HCT116 (cell line): ENCODE results near the gene PPP1R12B. TPM values are rescaled to one million over a fixed set of nuclear protein-coding genes. Genes with fewer than 3 reads are reported as not detected.
"Not testable (repeated sequence)": the region's sequence is repeated elsewhere in the genome, so short reads cannot be mapped to it uniquely, and the experiment has no call there.

Source experiments
- ATAC-seq: fragments of 200-7000 bp; cut with Tn5 transposase; 2 replicates; pipeline ENCODE4 v1.9.1; 2020; ENCODE audit warnings: mild to moderate bottlenecking, moderate library complexity
- BruUV-seq: library from RNA; stranded (reverse); fragments of 400-500 nt; replicated peaks from 2 replicates; lab custom pipeline; 2021; lab: Mats Ljungman, UMichigan
- CTCF ChIA-PET: fragments of 300-600 bp; sonication (Branson Sonifier 250); formaldehyde crosslinking; loops from one replicate; lab custom pipeline; 2021; ENCODE audit warnings: antibody characterized with exemption; lab: Charles Lee
- POLR2A ChIA-PET: fragments of 300-600, 350-600 bp; sonication (Branson Sonifier 250); formaldehyde crosslinking; loops from one replicate; lab custom pipeline; 2021; ENCODE audit warnings: antibody characterized with exemption; lab: Charles Lee
- RAD21 ChIA-PET, 2 experiments: fragments of 300-600 bp; sonication (Branson Sonifier 250); formaldehyde crosslinking; loops; one replicate each; lab custom pipeline; 2023; ENCODE audit warnings: low total read pairs in 2 of 2; ENCODE audit not compliant: uncharacterized antibody in 2 of 2, unreplicated experiment in 2 of 2, low non-redundant PET in 1 of 2; lab: Charles Lee
- DNase-seq: peaks from one replicate; pipeline ENCODE4 v3.0.0-alpha.2; 2010; ENCODE audit warnings: low read depth, low spot score
- H2AFZ ChIP-seq: fragments of 200-600 bp; shearing (Covaris generic), sonication (generic); 2 replicates; pipeline ENCODE4 v1.6.1; 2017; ENCODE audit warnings: low read depth, mixed run types, mixed read lengths, antibody characterized with exemption, low read length; ENCODE audit not compliant: poor library complexity, severe bottlenecking
- H3K27ac ChIP-seq: 2 replicates; pipeline ENCODE4 v1.5.1; 2012; ENCODE audit warnings: low read depth, low read length
- H3K27me3 ChIP-seq: fragments of 200-600 bp; sonication (generic); 2 replicates; pipeline ENCODE4 v1.6.1; 2016; ENCODE audit warnings: mixed run types, low read length, mixed read lengths; ENCODE audit not compliant: insufficient read depth
- H3K36me3 ChIP-seq, 2 experiments: fragments of 200-500 bp in 1 of 2; fragments of 200-600 bp in 1 of 2; sonication (Bioruptor generic) in 1 of 2; sonication (generic) in 1 of 2; 2 replicates each; pipeline versions ENCODE4 v1.5.1 to v1.6.1; 2014 to 2016; ENCODE audit warnings: low read length in 2 of 2, inconsistent platforms in 1 of 2, mixed read lengths in 1 of 2, mixed run types in 1 of 2; ENCODE audit not compliant: insufficient read depth in 2 of 2, control insufficient read depth in 1 of 2
- H3K4me1 ChIP-seq, 2 experiments: fragments of 200-600 bp in 1 of 2; sonication (generic) in 1 of 2; 2 replicates each; pipeline versions ENCODE4 v1.5.1 to v1.6.1; 2012 to 2017; ENCODE audit warnings: low read length in 2 of 2, inconsistent platforms in 1 of 2, mild to moderate bottlenecking in 1 of 2, mixed read lengths in 1 of 2, mixed run types in 1 of 2, moderate library complexity in 1 of 2; ENCODE audit not compliant: insufficient read depth in 2 of 2, control insufficient read depth in 1 of 2
- H3K4me2 ChIP-seq: fragments of 200-600 bp; sonication (generic); 2 replicates; pipeline ENCODE4 v1.6.1; 2017; ENCODE audit warnings: mixed run types, low read length, mixed read lengths
- H3K4me3 ChIP-seq, 2 experiments: fragments of 200-600 bp in 1 of 2; sonication (generic) in 1 of 2; replicated peaks in 1 of 2; 2 replicates each; pipeline ENCODE4 v1.5.1; 2011 to 2016; ENCODE audit warnings: low read length in 2 of 2, control low read depth in 1 of 2, low read depth in 1 of 2, mild to moderate bottlenecking in 1 of 2, mixed read lengths in 1 of 2, mixed run types in 1 of 2
- H3K79me2 ChIP-seq: fragments of 200-600 bp; sonication (generic); 2 replicates; pipeline ENCODE4 v1.6.1; 2017; ENCODE audit warnings: mild to moderate bottlenecking, mixed run types, low read length, moderate library complexity, mixed read lengths; ENCODE audit not compliant: insufficient read depth
- H3K9ac ChIP-seq: fragments of 200-600 bp; sonication (generic); 2 replicates; pipeline ENCODE4 v1.6.1; 2016; ENCODE audit warnings: low read length, mixed read lengths
- H3K9me2 ChIP-seq: fragments of 200-600 bp; sonication (generic), shearing (Covaris generic); 2 replicates; pipeline ENCODE4 v1.6.1; 2017; ENCODE audit warnings: mixed run types, mild to moderate bottlenecking, moderate library complexity; ENCODE audit not compliant: insufficient read depth
- H3K9me3 ChIP-seq, 2 experiments: fragments of 200-500 bp in 1 of 2; fragments of 200-600 bp in 1 of 2; sonication (Bioruptor generic) in 1 of 2; sonication (generic) in 1 of 2; 2 replicates each; pipeline ENCODE4 v1.6.1; 2014 to 2017; ENCODE audit warnings: low read length in 2 of 2, mixed read lengths in 2 of 2, inconsistent platforms in 1 of 2, low read depth in 1 of 2, mild to moderate bottlenecking in 1 of 2, mixed run types in 1 of 2, moderate library complexity in 1 of 2; ENCODE audit not compliant: control insufficient read depth in 1 of 2, insufficient read depth in 1 of 2
- H4K20me1 ChIP-seq: fragments of 200-600 bp; sonication (generic), shearing (Covaris generic); 2 replicates; pipeline ENCODE4 v1.6.1; 2017; ENCODE audit warnings: mixed run types, mild to moderate bottlenecking, moderate library complexity; ENCODE audit not compliant: insufficient read depth
- CEBPB ChIP-seq: IDR thresholded peaks from 2 replicates; pipeline ENCODE4 v1.6.1; 2012; ENCODE audit warnings: low read depth
- intact Hi-C: fragments of 100-400 bp; cut with micrococcal nuclease; formaldehyde crosslinking; loops from 2 replicates; pipeline ENCODE4 v1.10.0; 2022
- total RNA-seq: library from RNA; stranded (reverse); gene quantifications from one replicate; pipeline ENCODE4 v1.2.1, GENCODE V29; 2021; ENCODE audit not compliant: unreplicated experiment

PPP1R12B gene
- total RNA-seq, 1 experiment from 2014 or later = 14.3 TPM

DNA sequence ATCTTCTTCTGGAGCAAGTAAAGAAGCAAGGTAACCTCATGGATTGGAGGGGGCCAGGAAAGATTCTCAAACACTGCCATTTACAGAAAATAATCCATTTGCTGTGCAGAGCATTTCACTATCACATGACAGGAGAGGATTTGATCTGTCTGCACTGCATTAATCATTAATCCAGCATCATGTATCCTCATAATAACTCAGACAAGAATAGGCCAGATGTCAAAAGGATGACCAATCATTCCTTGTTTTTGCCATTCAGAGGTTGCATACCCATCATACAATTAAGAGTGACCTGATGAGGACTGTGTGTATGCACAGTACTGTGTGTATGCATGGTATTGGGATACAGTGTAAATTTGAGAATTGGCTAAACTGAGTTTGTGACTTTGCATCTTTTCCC is 74.2 kb downstream of the PPP1R12B start:
- intact Hi-C loops, CTCF ChIA-PET: not testable (repeated sequence)

DNA sequence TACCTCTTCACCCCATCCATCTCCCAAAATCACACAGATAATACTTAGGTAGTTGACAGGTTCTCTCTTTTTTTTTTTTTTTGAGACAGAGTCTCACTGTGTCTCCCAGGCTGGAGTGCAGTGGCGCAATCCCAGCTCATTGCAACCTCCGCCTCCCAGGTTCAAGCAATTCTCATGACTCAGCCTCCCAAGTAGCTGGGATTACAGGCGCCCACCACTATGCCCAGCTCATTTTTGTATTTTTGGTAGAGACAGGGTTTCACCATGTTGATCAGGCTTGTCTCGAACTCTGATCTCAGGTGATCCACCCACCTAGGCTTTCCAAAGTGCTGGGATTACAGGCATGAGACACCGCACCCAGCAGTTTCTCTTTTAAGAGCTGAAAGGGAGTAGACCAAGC is 75.8 kb downstream of the PPP1R12B start:
- intact Hi-C loops, H3K27ac ChIP-seq, H3K9me2 ChIP-seq, H3K79me2 ChIP-seq, H3K27me3 ChIP-seq, H3K36me3 ChIP-seq, H4K20me1 ChIP-seq, H2AFZ ChIP-seq: not testable (repeated sequence)
- POLR2A ChIA-PET = interaction anchor here (1.5 kb wide), 1 partner anchor 82 kb away, joined by 3 read pairs; the partner anchor contains the start of gene UBE2T
- 0 out of 2 replicates have a peak, but pooled peaks have one; percentile 41 for TF ChIP-seq CEBPB
- TF ChIP-seq, all 23 proteins: peak for 1; not testable (repeated sequence) for 22
- BruUV-seq, H3K9ac ChIP-seq, H3K9me3 ChIP-seq, H3K4me3 ChIP-seq, ATAC-seq, H3K4me1 ChIP-seq, DNase-seq, CTCF ChIA-PET, RAD21 ChIA-PET, H3K4me2 ChIP-seq: not testable (repeated sequence)

More for the DNA sequence above, 74.2 kb downstream of the PPP1R12B start:
- ATAC-seq, H3K4me1 ChIP-seq, H3K27me3 ChIP-seq, H3K4me2 ChIP-seq, H4K20me1 ChIP-seq, H3K36me3 ChIP-seq, H3K9me3 ChIP-seq, H3K27ac ChIP-seq, H2AFZ ChIP-seq, BruUV-seq, H3K79me2 ChIP-seq, DNase-seq, H3K9me2 ChIP-seq, H3K9ac ChIP-seq, RAD21 ChIA-PET, H3K4me3 ChIP-seq, POLR2A ChIA-PET: not testable (repeated sequence)

DNA sequence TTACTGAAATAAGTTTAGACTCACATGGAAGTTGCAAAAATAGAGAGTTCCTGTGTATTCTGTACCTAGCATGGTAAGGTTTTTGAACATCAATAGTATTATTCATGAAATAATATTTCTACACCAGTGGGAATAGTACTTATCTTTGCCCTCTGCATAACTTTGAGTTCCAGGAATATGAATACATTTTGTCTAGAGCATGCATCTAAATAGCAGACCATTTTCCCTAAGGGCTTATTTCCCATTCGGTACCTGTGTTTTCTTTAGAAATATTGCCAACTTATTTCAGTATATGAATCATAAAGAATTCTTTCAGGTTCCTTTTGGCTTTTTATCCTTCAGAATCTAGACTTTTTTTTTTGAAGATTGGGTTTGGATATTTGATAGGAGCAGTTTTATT is 81.6 kb downstream of the PPP1R12B start:
- H3K79me2 ChIP-seq, H2AFZ ChIP-seq, DNase-seq, H3K27ac ChIP-seq, H3K9me2 ChIP-seq, H4K20me1 ChIP-seq, H3K4me3 ChIP-seq, CTCF ChIA-PET, H3K36me3 ChIP-seq, H3K9me3 ChIP-seq, BruUV-seq, POLR2A ChIA-PET, RAD21 ChIA-PET, H3K27me3 ChIP-seq, H3K9ac ChIP-seq, H3K4me2 ChIP-seq, H3K4me1 ChIP-seq, intact Hi-C loops, ATAC-seq: not testable (repeated sequence)

DNA sequence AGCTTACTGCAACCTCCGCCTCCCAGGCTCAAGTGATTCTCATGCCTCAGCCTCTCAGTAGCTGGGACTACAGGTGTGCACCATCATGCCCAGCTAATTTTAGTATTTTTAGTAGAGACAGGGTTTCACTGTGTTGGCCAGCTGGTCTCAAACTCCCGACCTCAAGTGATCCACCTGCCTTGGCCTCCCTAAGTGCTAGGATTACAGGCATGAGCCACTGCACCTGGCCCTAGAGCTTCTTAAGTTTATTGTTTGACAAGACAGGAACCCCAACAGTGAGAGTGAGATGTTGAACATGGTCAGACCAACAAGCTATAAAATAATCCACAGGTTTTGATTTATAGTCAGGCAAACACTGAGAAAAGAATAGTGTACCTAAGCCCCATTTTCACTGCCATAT is 83.8 kb downstream of the PPP1R12B start:
- H3K27ac ChIP-seq, intact Hi-C loops, RAD21 ChIA-PET, DNase-seq, H3K79me2 ChIP-seq, H4K20me1 ChIP-seq, CTCF ChIA-PET, H3K4me1 ChIP-seq, ATAC-seq, H3K36me3 ChIP-seq, H2AFZ ChIP-seq, H3K9ac ChIP-seq, H3K4me3 ChIP-seq, BruUV-seq, H3K27me3 ChIP-seq, H3K4me2 ChIP-seq, H3K9me2 ChIP-seq, POLR2A ChIA-PET, H3K9me3 ChIP-seq: not testable (repeated sequence)
